Skeletal muscle satellite cell (primary cell): ENCODE data around the gene GRIK2.

ENCODE experiments used
- H3K27me3 ChIP-seq: 2 replicates; pipeline ENCODE4 v1.7.0; 2013; ENCODE audit warnings: low read length; ENCODE audit not compliant: control insufficient read depth, insufficient read depth
- H3K36me3 ChIP-seq: 2 replicates; pipeline ENCODE4 v1.7.0; 2013; ENCODE audit warnings: mild to moderate bottlenecking, control low read depth, low read length; ENCODE audit not compliant: insufficient read depth
- H3K4me1 ChIP-seq: 2 replicates; pipeline ENCODE4 v1.7.0; 2013; ENCODE audit warnings: low read length; ENCODE audit not compliant: control insufficient read depth, insufficient read depth
- H3K4me2 ChIP-seq: 2 replicates; pipeline ENCODE4 v1.7.0; 2013; ENCODE audit warnings: mild to moderate bottlenecking, low read length
- H3K4me3 ChIP-seq: 2 replicates; pipeline ENCODE4 v1.7.0; 2013; ENCODE audit warnings: low read length
- H3K9ac ChIP-seq: 2 replicates; pipeline ENCODE4 v1.7.0; 2013; ENCODE audit warnings: mild to moderate bottlenecking, low read depth, low read length, moderate library complexity
- H3K9me3 ChIP-seq: replicated peaks from 2 replicates; pipeline ENCODE4 v1.7.0; 2013; ENCODE audit warnings: mild to moderate bottlenecking, control low read depth, low read length

GRIK2 gene

GRCh38 chr6:101847690-101848089, 454.2 kb downstream of the GRIK2 start:
- H3K36me3 ChIP-seq, result no peaks in the 10 kb centered on the region
- H3K27me3 ChIP-seq, result no peaks in the 10 kb centered on the region
- no peak overlapping the region for H3K9ac ChIP-seq
- peaks cover 7% of the 10 kb centered on the region for H3K4me1 ChIP-seq
- H3K9me3 ChIP-seq, result no peaks in the 10 kb centered on the region
- no peak overlapping the region for H3K4me2 ChIP-seq
- no peak overlapping the region for H3K4me3 ChIP-seq

DNA sequence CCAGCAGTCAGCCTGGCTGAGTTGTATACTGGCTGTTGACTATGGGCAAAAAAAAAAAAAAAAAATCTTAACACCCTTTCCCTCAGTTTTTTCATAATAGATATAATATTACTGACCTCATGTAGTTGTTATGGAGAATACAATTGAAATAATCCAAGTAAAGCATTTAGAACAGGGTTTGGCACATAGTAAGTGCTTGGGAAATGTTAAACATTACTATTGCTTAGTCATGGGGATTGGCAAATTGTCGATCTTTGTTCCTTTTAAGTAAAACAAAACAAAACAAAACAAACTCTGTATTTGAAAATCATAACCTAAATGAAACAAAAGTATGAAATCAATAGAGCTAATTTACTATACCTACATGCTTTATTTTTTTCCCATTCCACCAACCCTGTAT, 458.4 kb downstream of the GRIK2 start:
- H3K9me3 ChIP-seq, result no peaks in the 10 kb centered on the region
- H3K36me3 ChIP-seq, result no peaks in the 10 kb centered on the region
- H3K4me1 ChIP-seq, result peaks cover 11% of the 10 kb centered on the region
- no peak overlapping the region for H3K4me2 ChIP-seq
- no peak overlapping the region for H3K4me3 ChIP-seq
- H3K9ac ChIP-seq, result no peak overlapping the region
- H3K27me3 ChIP-seq, result no peaks in the 10 kb centered on the region

DNA sequence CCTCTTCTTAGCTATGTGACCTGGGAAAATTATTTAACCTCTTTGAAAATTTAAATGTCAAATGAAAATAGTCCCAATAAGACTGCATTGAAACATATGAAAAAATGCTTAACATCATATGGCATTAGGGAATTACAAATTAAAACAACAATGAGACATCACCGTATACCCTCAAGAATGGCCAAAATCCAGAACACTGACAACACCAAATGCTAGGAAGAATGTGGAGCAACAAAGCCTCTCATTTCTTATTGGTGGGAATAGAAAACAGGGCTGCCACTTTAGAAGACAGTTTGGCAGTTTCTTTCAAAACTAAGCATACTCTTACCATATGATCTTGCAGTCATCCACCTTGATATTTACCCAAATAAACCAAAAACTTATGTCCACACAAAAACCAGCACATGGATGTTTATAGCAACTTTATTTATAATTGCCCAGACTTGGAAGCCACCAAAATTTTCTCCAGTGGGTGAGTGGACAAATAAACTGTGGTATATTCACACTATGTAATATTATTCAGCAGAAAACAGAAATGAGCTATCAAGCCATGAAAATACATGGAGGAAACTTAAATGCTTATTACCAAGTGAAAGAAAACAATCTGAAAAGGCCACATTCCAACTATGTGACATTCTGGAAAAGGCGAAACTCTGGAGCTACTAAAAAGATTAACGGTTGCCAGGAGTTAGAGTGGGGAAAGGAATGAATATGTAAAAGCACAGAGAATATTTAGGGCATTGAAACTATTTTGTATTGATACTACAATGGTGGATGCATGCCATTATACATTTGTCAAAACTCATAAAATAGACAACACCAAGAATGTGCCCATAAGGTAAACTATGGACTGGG, 459.9 kb downstream of the GRIK2 start:
- no peaks in the 10 kb centered on the region for H3K36me3 ChIP-seq
- H3K4me3 ChIP-seq, result no peak overlapping the region
- H3K27me3 ChIP-seq, result no peaks in the 10 kb centered on the region
- peaks cover 11% of the 10 kb centered on the region for H3K4me1 ChIP-seq
- no peaks in the 10 kb centered on the region for H3K9me3 ChIP-seq
- no peak overlapping the region for H3K9ac ChIP-seq
- H3K4me2 ChIP-seq, result no peak overlapping the region

GRCh38 chr6:101876431-101876830, 482.9 kb downstream of the GRIK2 start:
- H3K27me3 ChIP-seq, result no peaks in the 10 kb centered on the region
- H3K4me3 ChIP-seq, result no peak overlapping the region
- no peak overlapping the region for H3K9ac ChIP-seq
- H3K9me3 ChIP-seq, result no peaks in the 10 kb centered on the region
- no peaks in the 10 kb centered on the region for H3K4me1 ChIP-seq
- H3K4me2 ChIP-seq, result no peak overlapping the region
- H3K36me3 ChIP-seq, result no peaks in the 10 kb centered on the region

DNA sequence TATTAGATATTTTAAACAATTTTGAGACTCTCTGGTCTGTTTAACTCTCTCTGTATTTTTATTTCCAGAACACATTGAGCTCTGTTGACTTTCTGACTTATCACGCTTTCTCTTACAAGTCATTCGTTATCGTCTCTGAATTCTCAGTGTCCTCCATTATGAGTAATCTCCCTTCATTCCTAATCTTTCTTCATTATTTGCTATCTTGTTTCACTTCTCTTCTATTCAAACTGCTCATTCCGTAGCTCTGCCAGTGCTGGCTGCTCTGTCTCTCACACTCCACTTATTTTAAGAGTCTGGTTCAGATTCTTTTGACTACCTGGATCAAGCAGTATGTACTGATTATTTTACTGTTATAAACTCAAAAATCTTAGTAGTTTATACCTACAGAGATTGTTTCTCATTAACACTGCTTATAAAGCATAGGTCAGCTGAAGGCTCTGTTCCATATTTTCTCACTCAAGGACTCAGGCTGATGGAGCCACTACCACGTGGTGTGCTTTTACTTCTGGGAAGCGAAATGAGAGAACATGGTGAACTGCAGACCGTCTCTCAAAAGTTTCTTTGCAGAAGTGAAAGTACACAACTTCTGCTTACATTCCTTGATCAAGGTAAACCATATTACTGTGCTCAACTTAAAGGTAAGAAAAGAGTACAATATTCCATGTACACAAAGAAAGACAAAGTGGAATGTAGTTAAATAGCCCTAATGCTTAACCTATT, 485.2 kb downstream of the GRIK2 start:
- H3K9me3 ChIP-seq, result no peaks in the 10 kb centered on the region
- peaks cover 4% of the 10 kb centered on the region for H3K4me1 ChIP-seq
- no peaks in the 10 kb centered on the region for H3K36me3 ChIP-seq
- no peak overlapping the region for H3K4me2 ChIP-seq
- H3K27me3 ChIP-seq, result no peaks in the 10 kb centered on the region
- H3K9ac ChIP-seq, result no peak overlapping the region
- H3K4me3 ChIP-seq, result no peak overlapping the region

DNA sequence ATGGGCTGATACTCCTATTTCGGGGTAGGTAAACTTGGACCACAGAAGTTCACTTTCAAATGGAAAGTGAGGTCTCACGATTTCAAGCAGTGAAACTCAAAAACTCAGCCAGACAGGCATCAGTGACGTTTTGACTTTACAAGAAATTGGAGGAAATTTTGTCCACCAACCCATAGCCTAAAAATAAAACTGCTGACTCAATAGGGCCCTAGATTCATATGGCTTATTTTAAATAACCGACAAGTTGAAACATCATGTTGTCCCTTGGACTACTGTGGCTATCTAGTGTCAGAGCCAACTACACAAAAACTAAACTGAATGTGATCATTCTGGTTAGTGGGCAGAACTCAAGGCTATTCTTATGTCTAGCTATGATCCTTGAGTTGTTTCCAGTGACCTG, 486.3 kb downstream of the GRIK2 start:
- Histone ChIP-seq H3K4me2 (no peak overlapping the region), H3K4me1 (peaks cover 11% of the 10 kb centered on the region), H3K27me3 (no peaks in the 10 kb centered on the region), H3K9ac (no peak overlapping the region), H3K4me3 (no peak overlapping the region), H3K36me3 (no peaks in the 10 kb centered on the region), H3K9me3 (no peaks in the 10 kb centered on the region)

- Histone ChIP-seq H3K36me3 (no peaks in the 10 kb centered on the region), H3K4me1 (peaks cover 14% of the 10 kb centered on the region), H3K9me3 (no peaks in the 10 kb centered on the region), H3K4me2 (no peak overlapping the region), H3K27me3 (no peaks in the 10 kb centered on the region), H3K4me3 (no peak overlapping the region), H3K9ac (no peak overlapping the region)
Observed at GRCh38 chr6:101883505-101883904, 490.0 kb downstream of the GRIK2 start.

GRCh38 chr6:101887532-101887931, 494.0 kb downstream of the GRIK2 start:
- H3K4me3 ChIP-seq, result no peak overlapping the region
- H3K9me3 ChIP-seq, result no peaks in the 10 kb centered on the region
- no peak overlapping the region for H3K4me2 ChIP-seq
- H3K36me3 ChIP-seq, result no peaks in the 10 kb centered on the region
- H3K27me3 ChIP-seq, result no peaks in the 10 kb centered on the region
- H3K9ac ChIP-seq, result no peak overlapping the region
- H3K4me1 ChIP-seq, result peaks cover 14% of the 10 kb centered on the region

- Histone ChIP-seq H3K9ac (no peak overlapping the region), H3K9me3 (no peaks in the 10 kb centered on the region), H3K4me1 (no peaks in the 10 kb centered on the region)
Observed at GRCh38 chr6:101907356-101908217, 514.1 kb downstream of the GRIK2 start.

DNA sequence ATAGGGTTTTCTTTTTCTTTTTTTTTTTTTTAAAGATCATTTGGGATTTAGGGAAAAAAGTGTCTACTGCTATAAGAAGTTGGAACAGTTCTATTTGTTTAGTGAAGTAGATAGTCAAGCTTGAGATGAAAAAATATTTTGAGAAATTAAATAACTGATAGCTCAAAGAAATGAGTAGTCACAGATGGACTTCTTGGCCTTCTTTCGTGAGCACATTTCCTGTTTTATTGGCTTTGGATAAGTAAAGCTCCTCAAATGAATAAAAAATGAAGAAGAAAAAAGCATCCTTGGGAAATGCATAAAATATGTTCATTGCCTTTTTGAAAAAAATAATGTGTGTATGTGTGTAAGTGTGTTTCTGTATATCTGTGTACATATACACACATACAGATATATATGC, 515.9 kb downstream of the GRIK2 start:
- no peaks in the 10 kb centered on the region for H3K36me3 ChIP-seq
- no peaks in the 10 kb centered on the region for H3K27me3 ChIP-seq
- H3K4me3 ChIP-seq, result no peak overlapping the region
- no peaks in the 10 kb centered on the region for H3K9me3 ChIP-seq
- H3K9ac ChIP-seq, result no peak overlapping the region
- no peaks in the 10 kb centered on the region for H3K4me1 ChIP-seq
- no peak overlapping the region for H3K4me2 ChIP-seq

More at GRCh38 chr6:101907356-101908217, 514.1 kb downstream of the GRIK2 start:
- no peak overlapping the region for H3K4me2 ChIP-seq
- H3K36me3 ChIP-seq, result no peaks in the 10 kb centered on the region
- H3K27me3 ChIP-seq, result no peaks in the 10 kb centered on the region
- H3K4me3 ChIP-seq, result no peak overlapping the region

DNA sequence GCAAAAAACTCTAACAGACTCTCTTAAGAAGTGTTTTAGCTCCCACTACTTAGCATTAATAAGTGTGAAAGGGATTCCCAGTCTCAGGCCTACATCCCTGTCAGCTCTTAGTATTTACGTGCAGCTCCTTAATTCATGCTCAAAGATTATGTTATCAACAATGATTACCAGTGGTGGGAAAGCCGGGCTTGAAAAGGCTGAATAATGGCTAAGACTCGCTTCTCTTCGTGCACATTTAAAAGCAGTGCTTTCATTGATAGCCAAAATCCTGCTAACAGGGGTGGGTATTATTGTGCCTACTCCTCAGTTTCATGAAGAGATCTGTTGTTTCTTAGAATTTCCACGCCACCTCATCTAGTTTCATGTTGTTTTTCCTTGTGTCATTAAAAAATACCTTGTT, 518.8 kb downstream of the GRIK2 start:
- no peaks in the 10 kb centered on the region for H3K9me3 ChIP-seq
- no peak overlapping the region for H3K4me3 ChIP-seq
- no peak overlapping the region for H3K4me2 ChIP-seq
- H3K4me1 ChIP-seq, result no peaks in the 10 kb centered on the region
- H3K27me3 ChIP-seq, result no peaks in the 10 kb centered on the region
- H3K9ac ChIP-seq, result no peak overlapping the region
- no peaks in the 10 kb centered on the region for H3K36me3 ChIP-seq
